Sigmoid colon (tissue), 7 donors: ENCODE data around the gene FLVCR2. TPM values are rescaled to one million over a fixed set of nuclear protein-coding genes. Genes with fewer than 3 reads are reported as not detected.

ENCODE experiments used
- DNase-seq: peaks from one replicate; pipeline ENCODE4 v3.0.0-alpha.2; 2019
- H3K27ac ChIP-seq, 4 donors: fragments of 200-600 bp; sonication (generic); one replicate each; pipeline ENCODE4 v1.5.1; 2016 to 2019; ENCODE audit warnings: mild to moderate bottlenecking in 1 of 4
- H3K27me3 ChIP-seq, 3 donors: fragments of 200-600 bp; sonication (generic); one replicate each; pipeline ENCODE4 v1.5.1; 2019; ENCODE audit warnings: mild to moderate bottlenecking in 1 of 3
- H3K36me3 ChIP-seq, 4 donors: fragments of 200-600 bp; sonication (generic); one replicate each; pipeline ENCODE4 v1.5.1; 2016 to 2019
- H3K4me1 ChIP-seq, 4 donors: fragments of 200-600 bp; sonication (generic); one replicate each; pipeline ENCODE4 v1.5.1; 2017 to 2019
- H3K4me3 ChIP-seq, 4 donors: fragments of 200-600 bp; sonication (generic); one replicate each; pipeline ENCODE4 v1.5.1; 2017 to 2019; ENCODE audit warnings: mild to moderate bottlenecking in 2 of 4, moderate library complexity in 1 of 4
- H3K9me3 ChIP-seq, 4 donors: fragments of 200-600 bp in 3 of 4; sonication (generic) in 3 of 4; one replicate each; pipeline versions ENCODE4 v1.5.1 to v1.6.1; 2013 to 2019
- EP300 ChIP-seq, 4 donors: sonication (generic); formaldehyde crosslinking; IDR thresholded peaks; one replicate each; pipeline ENCODE4 v1.6.1; 2017; ENCODE audit warnings: antibody characterized with exemption in 4 of 4
- POLR2A ChIP-seq, 2 donors: fragments of 450-650 bp; IDR thresholded peaks; one replicate each; pipeline ENCODE4 v1.6.1; 2016; ENCODE audit warnings: antibody characterized with exemption in 2 of 2, mild to moderate bottlenecking in 2 of 2, moderate library complexity in 2 of 2
- POLR2AphosphoS5 ChIP-seq, 4 donors: sonication (generic); formaldehyde crosslinking; IDR thresholded peaks; one replicate each; pipeline ENCODE4 v1.6.1; 2017; ENCODE audit warnings: antibody characterized with exemption in 4 of 4
- WGBS, 2 donors: extraction: QIAGEN DNeasy Blood & Tissue Kit; methylation state at CpG; one replicate each; pipeline ENCODE4 v1.1.7; 2013; 5-methylcytosine and 5-hydroxymethylcytosine counted together
- intact Hi-C: fragments of 100-400 bp; cut with DNase I; formaldehyde crosslinking; loops from one replicate; pipeline ENCODE4 v1.15.1; 2023
- polyA plus RNA-seq, 3 donors: library from polyadenylated mRNA; stranded (reverse); fragments of 200-250 nt; gene quantifications; one replicate each; pipeline ENCODE4 v1.2.3, GENCODE V29; 2013
- total RNA-seq, 4 donors: library from RNA; depleted of rRNA; stranded (reverse); fragments of >200 nt; gene quantifications; one replicate each; pipeline ENCODE4 v1.1.0, GENCODE V29; 2016
- TF ChIP-seq, protein P1 (sequence below), 4 experiments: fragments of 450-650 bp in 3 of 4; fragments of 200-600 bp in 1 of 4; IDR thresholded peaks; one replicate each; pipeline ENCODE4 v1.5.1; 2016 to 2019; ENCODE audit warnings: antibody characterized with exemption in 4 of 4, mild to moderate bottlenecking in 3 of 4, moderate library complexity in 2 of 4
- donor health status: healthy with polysubstance abuse.
- donor health status: Bipolar disorder and iron deficiency.
- donor health status: healthy.

The FLVCR2 gene
- total and polyA plus RNA-seq, 7 donors, result 2.4 to 14.8 (median 3.0) TPM

GRCh38 chr14:75609116-75609515 lies 30.7 kb downstream of the FLVCR2 start:
- H3K9me3 ChIP-seq, result no peaks in the 10 kb centered on the region
- intact Hi-C loops, result no loop called here
- no peaks in the 10 kb centered on the region for H3K27me3 ChIP-seq
- WGBS, 2 donors, result 91% methylated on average over 4 of the region's 4 CpGs
- H3K4me3 ChIP-seq, result no peak overlapping the region
- H3K27ac ChIP-seq, result no peak overlapping the region
- H3K4me1 ChIP-seq, result peaks cover 0 to 15% (median 1%) of the 10 kb centered on the region in 4 donors
- DNase-seq, result no peak
- TF ChIP-seq POLR2AphosphoS5 (IDR thresholded peaks at IDR 0.05), result no peak
- TF ChIP-seq, protein P1, sequence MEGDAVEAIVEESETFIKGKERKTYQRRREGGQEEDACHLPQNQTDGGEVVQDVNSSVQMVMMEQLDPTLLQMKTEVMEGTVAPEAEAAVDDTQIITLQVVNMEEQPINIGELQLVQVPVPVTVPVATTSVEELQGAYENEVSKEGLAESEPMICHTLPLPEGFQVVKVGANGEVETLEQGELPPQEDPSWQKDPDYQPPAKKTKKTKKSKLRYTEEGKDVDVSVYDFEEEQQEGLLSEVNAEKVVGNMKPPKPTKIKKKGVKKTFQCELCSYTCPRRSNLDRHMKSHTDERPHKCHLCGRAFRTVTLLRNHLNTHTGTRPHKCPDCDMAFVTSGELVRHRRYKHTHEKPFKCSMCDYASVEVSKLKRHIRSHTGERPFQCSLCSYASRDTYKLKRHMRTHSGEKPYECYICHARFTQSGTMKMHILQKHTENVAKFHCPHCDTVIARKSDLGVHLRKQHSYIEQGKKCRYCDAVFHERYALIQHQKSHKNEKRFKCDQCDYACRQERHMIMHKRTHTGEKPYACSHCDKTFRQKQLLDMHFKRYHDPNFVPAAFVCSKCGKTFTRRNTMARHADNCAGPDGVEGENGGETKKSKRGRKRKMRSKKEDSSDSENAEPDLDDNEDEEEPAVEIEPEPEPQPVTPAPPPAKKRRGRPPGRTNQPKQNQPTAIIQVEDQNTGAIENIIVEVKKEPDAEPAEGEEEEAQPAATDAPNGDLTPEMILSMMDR (IDR thresholded peaks at IDR 0.05), result no peak
- H3K36me3 ChIP-seq, result no peaks in the 10 kb centered on the region

- peak overlapping the region in 3 of 4 donors; percentile 38 to 44 (median 43) for H3K27ac ChIP-seq
- DNase-seq, result no peak
- intact Hi-C loops, result no loop called here
- H3K9me3 ChIP-seq, result no peaks in the 10 kb centered on the region
- no peaks in the 10 kb centered on the region for H3K36me3 ChIP-seq
- H3K4me1 ChIP-seq, result peaks cover 0 to 15% (median 1%) of the 10 kb centered on the region in 4 donors
- no peak overlapping the region for H3K4me3 ChIP-seq
- WGBS, 2 donors, result 75 to 86% methylated on average over 9 of the region's 9 CpGs
- H3K27me3 ChIP-seq, result no peaks in the 10 kb centered on the region
- TF ChIP-seq POLR2AphosphoS5 (IDR thresholded peaks at IDR 0.05), result peak in 1 of 4 donors; percentile 28
- peak in 1 of 4 donors; percentile 41 for TF ChIP-seq EP300 (IDR thresholded peaks at IDR 0.05)
- TF ChIP-seq, protein P1 (IDR thresholded peaks at IDR 0.05), result no peak
- no peak for TF ChIP-seq POLR2A (IDR thresholded peaks at IDR 0.05)
These were observed 31.4 kb downstream of the FLVCR2 start for GRCh38 chr14:75609606-75610475.

DNA sequence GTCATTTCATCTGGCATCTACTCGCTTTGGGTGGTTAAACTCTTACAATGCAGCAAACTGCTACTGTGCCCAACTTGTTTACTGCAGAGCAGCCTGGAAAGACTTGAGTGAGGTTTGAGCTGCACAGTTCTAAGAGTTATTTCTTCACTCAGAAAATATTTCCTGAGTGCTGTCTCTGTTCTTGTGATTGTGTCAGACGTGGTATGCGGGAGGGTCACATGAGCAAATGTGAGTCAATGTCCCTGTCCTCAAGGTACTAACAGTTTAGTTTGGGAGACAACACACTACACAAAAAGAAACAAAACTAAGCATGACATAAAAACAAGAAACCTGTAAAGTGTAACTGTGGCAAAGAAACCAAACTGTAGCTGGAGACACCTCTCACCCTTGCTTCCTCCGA lies 32.4 kb downstream of the FLVCR2 start:
- intact Hi-C loops, result no loop called here
- H3K27ac ChIP-seq, result peak overlapping the region; percentile 1 to 44 (median 40)
- WGBS, 2 donors, result 82 to 85% methylated on average over 4 of the region's 4 CpGs

DNA sequence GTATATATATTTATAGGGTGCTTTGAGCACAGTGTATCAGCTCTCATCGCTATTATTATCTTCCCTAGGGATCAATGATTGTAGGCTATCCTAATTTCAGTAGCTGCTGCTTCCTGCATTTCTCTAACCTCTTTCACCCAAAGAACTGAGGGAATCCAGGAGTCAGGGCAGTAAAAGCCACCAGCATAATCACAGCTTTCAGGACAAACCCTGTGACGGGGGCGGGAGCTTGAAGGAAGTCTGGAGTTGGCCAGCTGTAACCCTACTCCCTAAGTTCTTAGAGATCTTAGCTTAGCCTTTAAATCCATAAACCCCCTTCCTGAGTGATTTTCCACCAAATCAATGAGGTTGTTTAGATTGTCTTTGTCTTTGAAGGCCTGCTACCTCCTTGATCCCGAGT lies 33.7 kb downstream of the FLVCR2 start:
- H3K36me3 ChIP-seq, result no peaks in the 10 kb centered on the region
- no peak for DNase-seq
- no peaks in the 10 kb centered on the region for H3K27me3 ChIP-seq
- H3K4me3 ChIP-seq, result no peak overlapping the region
- 83 to 93% methylated on average over 4 of the region's 4 CpGs for WGBS, 2 donors
- no peak overlapping the region for H3K27ac ChIP-seq
- TF ChIP-seq EP300 (IDR thresholded peaks at IDR 0.05), result no peak
- no peak for TF ChIP-seq POLR2A (IDR thresholded peaks at IDR 0.05)
- TF ChIP-seq, protein P1 (IDR thresholded peaks at IDR 0.05), result no peak
- no peak for TF ChIP-seq POLR2AphosphoS5 (IDR thresholded peaks at IDR 0.05)
- no peaks in the 10 kb centered on the region for H3K9me3 ChIP-seq
- H3K4me1 ChIP-seq, result peaks cover 0 to 15% (median 1%) of the 10 kb centered on the region in 4 donors
- intact Hi-C loops, result no loop called here

More for the DNA sequence above, 32.4 kb downstream of the FLVCR2 start:
- no peaks in the 10 kb centered on the region for H3K27me3 ChIP-seq
- H3K36me3 ChIP-seq, result no peaks in the 10 kb centered on the region
- H3K4me1 ChIP-seq, result peaks cover 0 to 15% (median 1%) of the 10 kb centered on the region in 4 donors
- H3K9me3 ChIP-seq, result no peaks in the 10 kb centered on the region
- no peak overlapping the region for H3K4me3 ChIP-seq
- TF ChIP-seq EP300 (IDR thresholded peaks at IDR 0.05) (no peak), POLR2AphosphoS5 (IDR thresholded peaks at IDR 0.05) (no peak), POLR2A (IDR thresholded peaks at IDR 0.05) (no peak)
- TF ChIP-seq, protein P1 (IDR thresholded peaks at IDR 0.05), result no peak
- DNase-seq, result no peak
